Endometrial microvascular endothelial cells (primary cell): ENCODE data around the gene PFDN5. TPM values are rescaled to one million over a fixed set of nuclear protein-coding genes. Genes with fewer than 3 reads are reported as not detected.

ENCODE experiments used
- in situ Hi-C: cut with HindIII; loops from 2 replicates; pipeline ENCODE4 v1.10.0; 2017; ENCODE audit warnings: low sequenced_read_pairs, low pct_unique_long_range_greater_than_20kb; ENCODE audit errors: inconsistent ontology term
- total RNA-seq: library from RNA; depleted of rRNA; stranded (reverse); fragments of >200 nt; gene quantifications from one replicate; pipeline ENCODE4 v1.2.3, GENCODE V29; 2015; ENCODE audit errors: inconsistent ontology term

Gene PFDN5
- total RNA-seq, 1 donor from 2014 or later, result 419 TPM

DNA sequence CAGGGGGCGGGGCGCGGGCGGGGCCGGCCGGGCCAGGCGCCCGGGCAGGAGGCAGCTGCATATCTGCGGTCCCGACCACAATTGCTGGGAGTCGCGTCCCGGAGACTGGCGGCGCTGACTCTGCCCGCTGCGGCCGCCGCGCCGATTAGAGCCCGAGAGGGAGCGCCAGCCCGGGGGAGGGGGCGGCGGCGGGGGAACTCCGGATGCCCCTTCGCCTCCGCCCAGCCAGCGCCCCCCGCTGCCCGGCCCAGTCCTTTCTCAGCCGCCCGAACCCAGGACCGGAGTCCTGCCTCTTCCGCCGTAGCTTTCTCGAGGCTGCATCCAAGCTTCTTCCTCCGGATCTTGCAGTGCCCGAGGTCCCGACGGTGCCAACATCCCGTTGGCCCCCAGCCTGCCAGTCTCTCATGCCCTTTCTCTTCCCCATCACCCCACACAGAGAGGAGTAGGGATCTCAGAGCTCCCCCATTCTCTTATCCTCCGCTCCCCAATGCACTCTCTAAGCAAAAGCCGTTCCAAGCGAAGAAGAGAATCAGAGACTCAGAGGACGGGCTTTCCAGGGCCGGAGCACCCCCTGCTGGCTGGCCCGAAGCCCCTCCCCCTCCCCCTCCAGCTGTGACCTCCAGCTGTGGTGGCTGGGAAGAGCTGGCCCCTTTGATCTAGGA lies 49.6 kb downstream of the PFDN5 start:
- in situ Hi-C loops, result loop anchor here (10.0 kb wide), 1 partner anchor 80 kb away; the partner anchor contains the start of gene AMHR2

DNA sequence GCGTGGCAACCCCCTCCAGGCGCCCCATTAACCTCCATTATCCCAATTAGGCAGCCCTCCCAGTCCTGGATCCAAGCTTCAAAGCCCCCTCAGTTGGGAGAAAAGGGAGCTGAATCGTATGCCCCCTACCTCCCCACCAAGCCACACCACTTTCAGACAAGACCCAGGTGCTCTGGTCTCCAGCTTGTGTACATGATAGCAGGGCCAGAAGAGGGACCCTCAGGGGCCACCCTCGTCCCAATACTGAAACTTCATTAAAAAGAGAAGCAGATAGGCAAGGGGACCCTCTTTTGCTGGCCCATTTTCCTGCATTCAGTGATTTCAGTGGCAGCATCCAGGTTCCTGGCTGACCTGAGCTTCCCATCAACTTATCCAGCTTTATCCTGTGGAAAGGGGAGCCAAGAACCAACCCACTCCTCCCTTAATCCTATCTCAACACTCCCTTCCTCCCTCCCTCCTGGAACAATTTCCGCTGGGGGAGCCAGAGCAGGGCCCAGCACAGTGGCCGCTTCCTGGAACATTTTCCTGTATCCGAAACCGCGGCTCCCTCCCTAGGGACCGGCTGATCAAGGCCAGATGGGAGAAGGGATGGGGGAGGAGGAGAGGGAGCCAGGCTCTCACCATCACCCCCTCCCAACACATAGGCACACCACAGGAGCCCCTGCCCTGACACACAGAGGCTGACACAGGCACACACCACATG lies 50.3 kb downstream of the PFDN5 start:
- in situ Hi-C loops, result loop anchor here (10.0 kb wide), 1 partner anchor 79 kb away; the partner anchor contains the start of gene AMHR2

DNA sequence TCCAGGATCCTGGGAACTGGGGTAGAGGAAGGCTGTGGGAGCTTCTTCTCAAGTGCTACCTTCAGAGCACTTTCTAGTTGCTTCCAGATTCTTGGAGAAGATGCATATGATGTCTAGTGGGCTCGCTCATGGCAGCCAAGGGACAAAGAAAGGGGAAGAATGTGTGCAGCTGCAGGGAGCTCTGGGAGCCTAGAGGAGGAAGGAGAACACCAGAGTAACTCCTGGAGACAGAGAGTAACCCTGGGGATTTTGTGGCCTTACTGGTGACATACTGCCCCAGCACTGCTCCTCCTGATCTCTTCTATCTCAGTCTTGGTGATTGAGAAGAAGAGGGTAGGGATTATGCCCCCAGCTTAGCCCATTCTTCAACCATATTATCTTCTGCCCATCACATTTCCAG lies 51.1 kb downstream of the PFDN5 start:
- in situ Hi-C loops, result loop anchor here (10.0 kb wide), 1 partner anchor 78 kb away; the partner anchor contains the start of gene AMHR2

DNA sequence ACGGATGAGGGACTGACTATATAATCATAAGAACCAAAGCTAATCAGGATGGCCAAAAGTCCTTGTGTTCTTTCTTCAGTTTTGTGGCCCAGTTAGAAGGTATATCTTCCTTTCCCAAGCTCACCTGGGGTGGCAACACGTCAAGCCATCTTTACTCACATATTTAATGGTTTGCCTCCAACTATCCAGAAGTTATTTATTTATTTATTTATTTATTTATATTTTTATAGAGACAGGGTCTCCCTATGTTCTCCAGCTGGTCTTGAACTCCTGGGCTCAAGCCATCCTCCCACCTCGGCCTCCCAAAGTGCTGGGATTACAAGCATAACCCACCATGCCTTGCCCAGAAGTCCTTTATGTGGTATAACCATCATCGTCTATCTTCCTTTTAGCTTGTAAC lies 52.6 kb downstream of the PFDN5 start:
- in situ Hi-C loops, result loop anchor here (10.0 kb wide), 1 partner anchor 77 kb away; the partner anchor contains the start of gene AMHR2

Other genes with a start within 250 kb of the PFDN5 start
- gene TNS2, start 245.5 kb upstream of the PFDN5 start, total RNA-seq, result 43.2 TPM
- gene SPRYD3, start 216.2 kb upstream of the PFDN5 start, total RNA-seq, result 34.1 TPM
- gene IGFBP6, start 197.9 kb upstream of the PFDN5 start, total RNA-seq, result 73.8 TPM
- not detected for gene SOAT2, start 192.1 kb upstream of the PFDN5 start, total RNA-seq
- gene ZNF740, start 114.8 kb upstream of the PFDN5 start, total RNA-seq, result 5.9 TPM
- gene CSAD, start 114.6 kb upstream of the PFDN5 start, total RNA-seq, result 4.6 TPM
- gene ITGB7, start 88.3 kb upstream of the PFDN5 start, total RNA-seq, result 0.93 TPM
- gene RARG, start 63.3 kb upstream of the PFDN5 start, total RNA-seq, result 23.5 TPM
- 31.9 TPM for gene ESPL1, start 27.2 kb upstream of the PFDN5 start, total RNA-seq
- 55.1 TPM for gene MYG1, start 4.2 kb downstream of the PFDN5 start, total RNA-seq
- 93.8 TPM for gene AAAS, start 26.1 kb downstream of the PFDN5 start, total RNA-seq
- not detected for gene SP7, start 40.8 kb downstream of the PFDN5 start, total RNA-seq
- gene SP1, start 84.6 kb downstream of the PFDN5 start, total RNA-seq, result 34.6 TPM
- gene AMHR2, start 128.3 kb downstream of the PFDN5 start, total RNA-seq, result not detected
- 91.8 TPM for gene PRR13, start 146.2 kb downstream of the PFDN5 start, total RNA-seq
- 407 TPM for gene PCBP2, start 156.6 kb downstream of the PFDN5 start, total RNA-seq
- 11.8 TPM for gene MAP3K12, start 203.9 kb downstream of the PFDN5 start, total RNA-seq
- gene TARBP2, start 205.7 kb downstream of the PFDN5 start, total RNA-seq, result 43.3 TPM
- gene NPFF, start 211.9 kb downstream of the PFDN5 start, total RNA-seq, result not detected